ENCODE data around the gene EHMT1.

GRCh38 chr9:137703842-137704508 is 85.2 kb downstream of the EHMT1 start:
- TF ChIP-seq POLR2AphosphoS5 (IDR thresholded peaks at IDR 0.05; ENCODE audit: low read depth, low read length), result no peak
- TF ChIP-seq POLR2A (IDR thresholded peaks at IDR 0.05; ENCODE audit: low read depth, low read length), result no peak
- no peak for TF ChIP-seq TAF1 (IDR thresholded peaks at IDR 0.05; ENCODE audit: borderline replicate concordance, low read depth, low read length)
